Measurements from ENCODE around the gene DIAPH2.

The DIAPH2 gene

GRCh38 chrX:96989830-96990571, 305.4 kb downstream of the DIAPH2 start:
- Histone ChIP-seq H3K9ac (ENCODE audit: low read depth, low read length, poor library complexity, severe bottlenecking) (no peak overlapping the region), H2AFZ (ENCODE audit: low read length) (no peak overlapping the region), H3K4me2 (ENCODE audit: low read depth, low read length, poor library complexity, severe bottlenecking) (no peak overlapping the region), H3K9me3 (ENCODE audit: insufficient read depth, low read depth, low read length) (no peaks in the 10 kb centered on the region), H4K20me1 (ENCODE audit: insufficient read depth, low read length, poor library complexity, severe bottlenecking) (no peaks in the 10 kb centered on the region), H3F3A (ENCODE audit: low read depth) (no peaks in the 10 kb centered on the region), H3K9me2 (replicated peaks; ENCODE audit: low read depth, low read length) (no peaks in the 10 kb centered on the region), H3K79me2 (ENCODE audit: insufficient read depth, low read length) (no peaks in the 10 kb centered on the region), H3K36me3 (ENCODE audit: insufficient read depth, low read length) (no peaks in the 10 kb centered on the region), H3K4me1 (ENCODE audit: insufficient read depth, low read length, poor library complexity, severe bottlenecking) (no peaks in the 10 kb centered on the region), H3K4me3 (ENCODE audit: low read length, poor library complexity, severe bottlenecking) (no peak overlapping the region), H3K27me3 (ENCODE audit: insufficient read depth, low read length, poor library complexity, severe bottlenecking) (no peaks in the 10 kb centered on the region)
- TF ChIP-seq EZH2phosphoT487 (IDR thresholded peaks at IDR 0.05; ENCODE audit: borderline replicate concordance) (no peak), CTCF (conservative IDR thresholded peaks at IDR 0.05; ENCODE audit: low read length) (no peak)

GRCh38 chrX:96994093-96994492, 309.5 kb downstream of the DIAPH2 start:
- TF ChIP-seq CTCF (conservative IDR thresholded peaks at IDR 0.05; ENCODE audit: low read length), result no peak
- TF ChIP-seq EZH2phosphoT487 (IDR thresholded peaks at IDR 0.05; ENCODE audit: borderline replicate concordance), result no peak
- no peaks in the 10 kb centered on the region for H3K9me2 ChIP-seq (replicated peaks; ENCODE audit: low read depth, low read length)
- no peaks in the 10 kb centered on the region for H3K4me1 ChIP-seq (ENCODE audit: insufficient read depth, low read length, poor library complexity, severe bottlenecking)

GRCh38 chrX:96997196-96997595, 312.6 kb downstream of the DIAPH2 start:
- TF ChIP-seq EZH2phosphoT487 (IDR thresholded peaks at IDR 0.05; ENCODE audit: borderline replicate concordance) (no peak), CTCF (conservative IDR thresholded peaks at IDR 0.05; ENCODE audit: low read length) (no peak)
- no peaks in the 10 kb centered on the region for H3K79me2 ChIP-seq (ENCODE audit: insufficient read depth, low read length)
- no peak overlapping the region for H3K9ac ChIP-seq (ENCODE audit: low read depth, low read length, poor library complexity, severe bottlenecking)
- no peaks in the 10 kb centered on the region for H4K20me1 ChIP-seq (ENCODE audit: insufficient read depth, low read length, poor library complexity, severe bottlenecking)
- H3F3A ChIP-seq (ENCODE audit: low read depth), result no peaks in the 10 kb centered on the region
- no peaks in the 10 kb centered on the region for H3K9me2 ChIP-seq (replicated peaks; ENCODE audit: low read depth, low read length)
- no peaks in the 10 kb centered on the region for H3K27me3 ChIP-seq (ENCODE audit: insufficient read depth, low read length, poor library complexity, severe bottlenecking)
- H3K4me2 ChIP-seq (ENCODE audit: low read depth, low read length, poor library complexity, severe bottlenecking), result no peak overlapping the region
- H3K4me3 ChIP-seq (ENCODE audit: low read length, poor library complexity, severe bottlenecking), result no peak overlapping the region
- no peaks in the 10 kb centered on the region for H3K9me3 ChIP-seq (ENCODE audit: insufficient read depth, low read depth, low read length)
- H2AFZ ChIP-seq (ENCODE audit: low read length), result no peak overlapping the region
- H3K4me1 ChIP-seq (ENCODE audit: insufficient read depth, low read length, poor library complexity, severe bottlenecking), result no peaks in the 10 kb centered on the region
- no peaks in the 10 kb centered on the region for H3K36me3 ChIP-seq (ENCODE audit: insufficient read depth, low read length)

More at GRCh38 chrX:96994093-96994492, 309.5 kb downstream of the DIAPH2 start:
- no peaks in the 10 kb centered on the region for H3K79me2 ChIP-seq (ENCODE audit: insufficient read depth, low read length)
- no peak overlapping the region for H3K4me2 ChIP-seq (ENCODE audit: low read depth, low read length, poor library complexity, severe bottlenecking)
- no peaks in the 10 kb centered on the region for H3F3A ChIP-seq (ENCODE audit: low read depth)
- H4K20me1 ChIP-seq (ENCODE audit: insufficient read depth, low read length, poor library complexity, severe bottlenecking), result no peaks in the 10 kb centered on the region
- H2AFZ ChIP-seq (ENCODE audit: low read length), result no peak overlapping the region
- no peak overlapping the region for H3K4me3 ChIP-seq (ENCODE audit: low read length, poor library complexity, severe bottlenecking)
- H3K9ac ChIP-seq (ENCODE audit: low read depth, low read length, poor library complexity, severe bottlenecking), result no peak overlapping the region
- H3K36me3 ChIP-seq (ENCODE audit: insufficient read depth, low read length), result no peaks in the 10 kb centered on the region
- H3K27me3 ChIP-seq (ENCODE audit: insufficient read depth, low read length, poor library complexity, severe bottlenecking), result no peaks in the 10 kb centered on the region
- H3K9me3 ChIP-seq (ENCODE audit: insufficient read depth, low read depth, low read length), result no peaks in the 10 kb centered on the region
